ENCODE data around the gene FIZ1.

The FIZ1 gene

GRCh38 chr19:55599468-55599841 lies at the start of gene FIZ1:
Gene FIZ1 (minus strand): TSS chr19:55599517. CDS start chr19:55597865, 1,652 bp downstream.
- peak; percentile 92 for DNase-seq (ENCODE audit: low read depth)

- no peak for DNase-seq (ENCODE audit: low read depth)
These were observed 49.4 kb upstream of the FIZ1 start for GRCh38 chr19:55648585-55649267.

- no peak for DNase-seq (ENCODE audit: low read depth)
These were observed 48.6 kb upstream of the FIZ1 start, which contains the start of gene CCDC106 for GRCh38 chr19:55647732-55648584. Gene CCDC106 (plus strand): TSS chr19:55648212. CDS start chr19:55649047, 835 bp downstream.

GRCh38 chr19:55646889-55647731 lies 47.8 kb upstream of the FIZ1 start:
- no peak for DNase-seq (ENCODE audit: low read depth)

GRCh38 chr19:55645512-55645881 lies 46.2 kb upstream of the FIZ1 start:
- no peak for DNase-seq (ENCODE audit: low read depth)

- no peak for DNase-seq (ENCODE audit: low read depth)
These were observed 45.7 kb upstream of the FIZ1 start for GRCh38 chr19:55644842-55645511.

- no peak for DNase-seq (ENCODE audit: low read depth)
These were observed 45.0 kb upstream of the FIZ1 start for GRCh38 chr19:55644191-55644833.

GRCh38 chr19:55643887-55644176 lies 44.5 kb upstream of the FIZ1 start:
- no peak for DNase-seq (ENCODE audit: low read depth)

- peak; percentile 70 for DNase-seq (ENCODE audit: low read depth)
These were observed 43.9 kb upstream of the FIZ1 start, which contains the start of gene ZNF581 for GRCh38 chr19:55643003-55643886. Gene ZNF581 (plus strand): TSS chr19:55643649. CDS start chr19:55644572, 923 bp downstream.

GRCh38 chr19:55642153-55643002 lies 43.1 kb upstream of the FIZ1 start:
- no peak for DNase-seq (ENCODE audit: low read depth)

GRCh38 chr19:55641426-55642152 lies 42.3 kb upstream of the FIZ1 start:
- DNase-seq (ENCODE audit: low read depth): no peak

- no peak for DNase-seq (ENCODE audit: low read depth)
These were observed 41.5 kb upstream of the FIZ1 start, which contains the start of gene ZNF580 for GRCh38 chr19:55640577-55641425. Gene ZNF580 (plus strand): TSS chr19:55641002. CDS start chr19:55642509, 1,507 bp downstream.

GRCh38 chr19:55640043-55640576 lies 40.8 kb upstream of the FIZ1 start:
- DNase-seq (ENCODE audit: low read depth): peak; percentile 60

GRCh38 chr19:55638864-55639359 lies 39.6 kb upstream of the FIZ1 start:
- no peak for DNase-seq (ENCODE audit: low read depth)

GRCh38 chr19:55637534-55637933 lies 38.2 kb upstream of the FIZ1 start:
- no peak for DNase-seq (ENCODE audit: low read depth)

- DNase-seq (ENCODE audit: low read depth): no peak
These were observed 37.4 kb upstream of the FIZ1 start for GRCh38 chr19:55636723-55637122.

- no peak for DNase-seq (ENCODE audit: low read depth)
These were observed 36.6 kb upstream of the FIZ1 start for GRCh38 chr19:55635856-55636440.

Data from activated T-cell treated with anti-CD3 and anti-CD28 coated beads for 1 hour (primary cell).